Left ventricle myocardium inferior (tissue), 1 donor: ENCODE measurements around the gene DHRSX. TPM values are rescaled to one million over a fixed set of nuclear protein-coding genes. Genes with fewer than 3 reads are reported as not detected.
A peak's percentile ranks its signal among the peaks of the same experiment; 100 is the strongest.

Experiments
- DNase-seq: peaks from one replicate; pipeline ENCODE4 v3.0.0-alpha.2; 2020
- H3K27ac ChIP-seq: fragments of 200-600 bp; replicated peaks from 2 replicates; pipeline ENCODE4 v1.8.0; 2021
- H3K27me3 ChIP-seq: fragments of 200-600 bp; 2 replicates; pipeline ENCODE4 v1.8.0; 2021; ENCODE audit warnings: low read depth
- H3K36me3 ChIP-seq: fragments of 200-600 bp; 2 replicates; pipeline ENCODE4 v1.8.0; 2021
- H3K4me1 ChIP-seq: fragments of 200-600 bp; 2 replicates; pipeline ENCODE4 v1.8.0; 2021
- H3K4me3 ChIP-seq: fragments of 200-600 bp; 2 replicates; pipeline ENCODE4 v1.8.0; 2021; ENCODE audit warnings: mild to moderate bottlenecking, moderate library complexity
- H3K9me3 ChIP-seq: fragments of 200-600 bp; replicated peaks from 2 replicates; pipeline ENCODE4 v1.8.0; 2021
- intact Hi-C: fragments of 100-400 bp; cut with micrococcal nuclease; formaldehyde crosslinking; loops from one replicate; pipeline ENCODE4 v1.11.0; 2022
- long read RNA-seq: library from polyadenylated mRNA; unstranded; transcript quantifications from one replicate; pipeline ENCODE4 v2.0.0, GENCODE V29; 2021
- total RNA-seq: library from RNA; stranded (reverse); fragmentation: NEBNext Ultra II Directional; extraction: Animal tissue kit (Norgen Biotek cat#: 25700); gene quantifications from one replicate; pipeline ENCODE4 v1.2.1, GENCODE V29; 2021
- TF ChIP-seq, protein P1 (sequence below): fragments of 200-600 bp; IDR thresholded peaks from 2 replicates; pipeline ENCODE4 v1.8.0; 2021; ENCODE audit warnings: antibody characterized with exemption, mild to moderate bottlenecking, borderline replicate concordance
- donor health status: DM: no; HTN: yes; CAD: no; lungs with severe emphysema.

Gene DHRSX, protein sequence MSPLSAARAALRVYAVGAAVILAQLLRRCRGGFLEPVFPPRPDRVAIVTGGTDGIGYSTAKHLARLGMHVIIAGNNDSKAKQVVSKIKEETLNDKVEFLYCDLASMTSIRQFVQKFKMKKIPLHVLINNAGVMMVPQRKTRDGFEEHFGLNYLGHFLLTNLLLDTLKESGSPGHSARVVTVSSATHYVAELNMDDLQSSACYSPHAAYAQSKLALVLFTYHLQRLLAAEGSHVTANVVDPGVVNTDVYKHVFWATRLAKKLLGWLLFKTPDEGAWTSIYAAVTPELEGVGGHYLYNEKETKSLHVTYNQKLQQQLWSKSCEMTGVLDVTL
- total RNA-seq = 35.3 TPM
- long read RNA-seq, transcript DHRSX-201 (7 exons, 2,571 nt) = major isoform, 51 of 85 reads
- long read RNA-seq, partial matches to known transcripts = 12 of 85 reads
- long read RNA-seq, other reads (novel, unspliced or antisense) = 20 of 85 reads

DNA sequence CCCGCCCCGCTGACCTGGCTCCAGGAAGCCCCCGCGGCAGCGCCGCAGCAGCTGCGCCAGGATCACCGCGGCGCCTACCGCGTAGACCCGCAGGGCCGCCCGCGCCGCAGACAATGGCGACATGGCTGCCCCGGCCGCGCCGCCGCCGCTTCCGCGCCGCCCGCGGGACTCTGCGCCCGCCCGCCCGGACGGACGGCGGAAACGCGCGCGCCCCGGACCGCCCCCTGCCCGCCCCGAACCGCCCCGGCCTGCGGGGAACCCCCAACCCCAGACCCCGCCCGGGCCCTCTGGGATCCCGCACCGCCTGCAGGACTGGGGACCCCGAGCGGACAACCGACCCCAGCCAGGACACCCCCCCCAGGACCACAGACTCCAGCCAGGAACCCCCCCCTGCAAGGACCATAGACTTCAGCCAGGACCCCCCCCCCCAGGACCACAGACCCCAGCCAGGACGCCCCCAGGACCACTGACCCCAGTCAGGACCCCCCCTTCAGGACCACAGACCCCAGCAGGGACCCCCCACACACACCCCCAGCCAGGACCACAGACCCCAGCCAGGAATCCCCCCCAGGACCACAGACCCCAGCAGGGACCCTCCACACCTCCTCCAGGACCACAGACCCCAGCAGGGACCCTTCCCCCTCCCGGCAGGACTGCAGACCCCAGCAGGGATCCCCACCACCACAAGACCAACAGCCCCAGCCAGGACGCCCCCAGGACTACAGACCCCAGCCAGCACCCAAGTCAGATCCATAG lies at the start of gene DHRSX, which contains the start of gene ZBED1:
DHRSX (minus strand) TSS at position 174 of the 756 bp plus-strand sequence; CDS start at position 123, 51 bp downstream.
ZBED1 (minus strand) TSS at position 174 of the 756 bp plus-strand sequence. CDS start 10,257 bp downstream, outside the sequence.
- H3K4me3 ChIP-seq = peak within 1 kb of the TSS; percentile 88
- peaks cover 45% of the 10 kb centered on the region for H3K4me1 ChIP-seq
- DNase-seq = peak; percentile 54
- H3K27me3 ChIP-seq = no peaks in the 10 kb centered on the region
- H3K27ac ChIP-seq = peak within 1 kb of the TSS; percentile 95
- H3K9me3 ChIP-seq = no peaks in the 10 kb centered on the region
- no peaks in the 10 kb centered on the region for H3K36me3 ChIP-seq
- TF ChIP-seq, protein P1, sequence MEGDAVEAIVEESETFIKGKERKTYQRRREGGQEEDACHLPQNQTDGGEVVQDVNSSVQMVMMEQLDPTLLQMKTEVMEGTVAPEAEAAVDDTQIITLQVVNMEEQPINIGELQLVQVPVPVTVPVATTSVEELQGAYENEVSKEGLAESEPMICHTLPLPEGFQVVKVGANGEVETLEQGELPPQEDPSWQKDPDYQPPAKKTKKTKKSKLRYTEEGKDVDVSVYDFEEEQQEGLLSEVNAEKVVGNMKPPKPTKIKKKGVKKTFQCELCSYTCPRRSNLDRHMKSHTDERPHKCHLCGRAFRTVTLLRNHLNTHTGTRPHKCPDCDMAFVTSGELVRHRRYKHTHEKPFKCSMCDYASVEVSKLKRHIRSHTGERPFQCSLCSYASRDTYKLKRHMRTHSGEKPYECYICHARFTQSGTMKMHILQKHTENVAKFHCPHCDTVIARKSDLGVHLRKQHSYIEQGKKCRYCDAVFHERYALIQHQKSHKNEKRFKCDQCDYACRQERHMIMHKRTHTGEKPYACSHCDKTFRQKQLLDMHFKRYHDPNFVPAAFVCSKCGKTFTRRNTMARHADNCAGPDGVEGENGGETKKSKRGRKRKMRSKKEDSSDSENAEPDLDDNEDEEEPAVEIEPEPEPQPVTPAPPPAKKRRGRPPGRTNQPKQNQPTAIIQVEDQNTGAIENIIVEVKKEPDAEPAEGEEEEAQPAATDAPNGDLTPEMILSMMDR = no peak
- intact Hi-C loops = no loop called here

DNA sequence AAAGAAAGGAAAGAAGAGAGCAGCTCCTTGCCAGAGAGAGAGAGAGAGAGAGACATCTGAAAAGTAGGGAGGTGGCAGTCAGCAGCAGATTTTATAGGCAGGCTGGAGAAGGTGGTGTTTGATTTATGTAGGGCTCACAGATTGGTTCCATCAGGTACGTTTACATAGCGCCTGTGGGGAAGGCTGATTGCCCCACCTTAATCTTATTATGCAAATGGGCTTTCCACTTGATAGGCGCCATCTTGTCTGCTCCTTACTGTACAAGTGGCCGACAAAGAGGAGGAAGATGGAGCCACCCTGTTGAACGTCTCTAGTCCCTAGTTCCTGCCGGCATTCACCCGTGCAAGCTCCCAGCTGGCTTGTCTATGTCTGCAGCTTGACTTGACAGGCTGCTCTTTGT lies 49.1 kb upstream of the DHRSX start:
- no peak overlapping the region for H3K4me3 ChIP-seq
- H3K27ac ChIP-seq = no peak overlapping the region
- intact Hi-C loops = no loop called here
- no peak for DNase-seq
- TF ChIP-seq, protein P1 = no peak
- H3K27me3 ChIP-seq = peaks cover 24% of the 10 kb centered on the region
- no peaks in the 10 kb centered on the region for H3K4me1 ChIP-seq
- no peaks in the 10 kb centered on the region for H3K36me3 ChIP-seq
- H3K9me3 ChIP-seq = peaks cover 8% of the 10 kb centered on the region

GRCh38 chrX:2548711-2549423 lies 48.1 kb upstream of the DHRSX start:
- peaks cover 18% of the 10 kb centered on the region for H3K27me3 ChIP-seq
- DNase-seq = no peak
- TF ChIP-seq, protein P1 = no peak
- no peak overlapping the region for H3K27ac ChIP-seq
- H3K36me3 ChIP-seq = no peaks in the 10 kb centered on the region
- H3K9me3 ChIP-seq = peaks cover 8% of the 10 kb centered on the region
- H3K4me1 ChIP-seq = no peaks in the 10 kb centered on the region
- peak overlapping the region; percentile 15 for H3K4me3 ChIP-seq
- intact Hi-C loops = no loop called here

GRCh38 chrX:2547736-2548135 lies 47.0 kb upstream of the DHRSX start:
- H3K4me1 ChIP-seq = peaks cover 7% of the 10 kb centered on the region
- DNase-seq = no peak
- TF ChIP-seq, protein P1 = no peak
- H3K27ac ChIP-seq = no peak overlapping the region
- intact Hi-C loops = no loop called here
- H3K4me3 ChIP-seq = no peak overlapping the region
- H3K27me3 ChIP-seq = peaks cover 11% of the 10 kb centered on the region
- peaks cover 8% of the 10 kb centered on the region for H3K9me3 ChIP-seq
- H3K36me3 ChIP-seq = no peaks in the 10 kb centered on the region

DNA sequence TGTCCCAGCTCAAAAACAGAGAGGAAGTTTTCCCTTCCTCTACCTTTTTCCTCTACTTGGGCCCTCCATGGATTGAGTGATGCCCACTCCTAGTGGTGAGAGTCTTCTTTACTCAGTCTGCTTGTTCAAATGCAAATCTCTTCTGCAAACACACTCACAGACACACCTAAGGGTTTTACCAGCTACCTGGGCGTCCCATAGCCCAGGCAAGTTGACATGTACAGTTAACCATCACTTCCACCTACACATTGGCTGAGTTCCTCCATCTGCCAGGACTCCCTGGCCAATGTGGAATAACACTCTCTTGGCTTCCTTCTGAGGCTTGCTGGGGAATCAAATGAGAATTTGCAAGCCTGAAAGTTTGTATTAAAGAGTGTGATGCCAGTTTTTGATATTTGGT lies 45.7 kb upstream of the DHRSX start:
- DNase-seq = no peak
- peaks cover 8% of the 10 kb centered on the region for H3K27me3 ChIP-seq
- TF ChIP-seq, protein P1 = no peak
- no peak overlapping the region for H3K27ac ChIP-seq
- intact Hi-C loops = no loop called here
- H3K36me3 ChIP-seq = no peaks in the 10 kb centered on the region
- H3K4me3 ChIP-seq = no peak overlapping the region
- peaks cover 7% of the 10 kb centered on the region for H3K4me1 ChIP-seq
- H3K9me3 ChIP-seq = peaks cover 8% of the 10 kb centered on the region
